GM12878 (cell line): ENCODE data around the gene RABEP1. TPM values are rescaled to one million over a fixed set of nuclear protein-coding genes. Genes with fewer than 3 reads are reported as not detected.

ENCODE experiments used
- ASH2L ChIP-seq: fragments of 300-600, 200-600 bp; sonication (generic); IDR thresholded peaks from 2 replicates; pipeline ENCODE4 v1.6.1; 2017; ENCODE audit warnings: low read depth, mild to moderate bottlenecking, borderline replicate concordance
- BMI1 ChIP-seq: fragments of 450-650 bp; IDR thresholded peaks from 2 replicates; pipeline ENCODE4 v1.6.1; 2016; ENCODE audit warnings: mild to moderate bottlenecking, moderate library complexity, borderline replicate concordance
- BRCA1 ChIP-seq: IDR thresholded peaks from 2 replicates; pipeline ENCODE4 v1.6.1; 2011; ENCODE audit warnings: low read depth, low read length, improper control_type of control experiment
- CHD4 ChIP-seq: fragments of 200-600 bp; sonication (generic); IDR thresholded peaks from 2 replicates; pipeline ENCODE4 v1.6.1; 2016; ENCODE audit warnings: mild to moderate bottlenecking
- EED ChIP-seq: sonication (generic); IDR thresholded peaks from 2 replicates; pipeline ENCODE4 v1.6.1; 2016; ENCODE audit warnings: antibody characterized with exemption, low read depth
- GABPA ChIP-seq: IDR thresholded peaks from 2 replicates; pipeline ENCODE4 v1.6.1; 2014; ENCODE audit warnings: antibody characterized with exemption, low read depth, mild to moderate bottlenecking, inconsistent platforms
- HCFC1 ChIP-seq: fragments of 150-350 bp; IDR thresholded peaks from 2 replicates; pipeline ENCODE4 v1.6.1; 2014; ENCODE audit warnings: low read length
- HDGF ChIP-seq: fragments of 450-650 bp; IDR thresholded peaks from 2 replicates; pipeline ENCODE4 v1.6.1; 2016; ENCODE audit warnings: antibody characterized with exemption
- HSF1 ChIP-seq: fragments of 150-350 bp; IDR thresholded peaks from 2 replicates; pipeline ENCODE4 v1.6.1; 2014; ENCODE audit warnings: mild to moderate bottlenecking, low read depth, low read length
- JUND ChIP-seq: IDR thresholded peaks from 2 replicates; pipeline ENCODE4 v1.6.1; 2012; ENCODE audit warnings: low read depth, mild to moderate bottlenecking, low read length, improper control_type of control experiment, moderate library complexity
- KAT2A ChIP-seq: conservative IDR thresholded peaks from 2 replicates; pipeline ENCODE4 v1.6.1; 2011; ENCODE audit warnings: low read depth, low read length; ENCODE audit not compliant: control insufficient read depth
- MTA3 ChIP-seq: IDR thresholded peaks from 2 replicates; pipeline ENCODE4 v1.6.1; 2012; ENCODE audit warnings: low read length, inconsistent platforms, borderline replicate concordance
- NFYA ChIP-seq: IDR thresholded peaks from 2 replicates; pipeline ENCODE4 v1.6.1; 2011; ENCODE audit warnings: low read depth, mild to moderate bottlenecking, low read length, improper control_type of control experiment, borderline replicate concordance
- NR2C2 ChIP-seq: IDR thresholded peaks from 2 replicates; pipeline ENCODE4 v1.6.1; 2011; ENCODE audit warnings: borderline replicate concordance, low read depth; ENCODE audit not compliant: control insufficient read depth, insufficient read length
- NRF1 ChIP-seq: conservative IDR thresholded peaks from 2 replicates; pipeline ENCODE4 v1.6.1; 2011; ENCODE audit warnings: mild to moderate bottlenecking, low read depth, low read length, improper control_type of control experiment
- PML ChIP-seq: IDR thresholded peaks from 2 replicates; pipeline ENCODE4 v1.6.1; 2012; ENCODE audit warnings: low read length, inconsistent platforms
- POLR2A ChIP-seq: IDR thresholded peaks from 2 replicates; pipeline ENCODE4 v1.6.1; 2011; ENCODE audit warnings: low read depth, mild to moderate bottlenecking, low read length
- SMAD5 ChIP-seq: IDR thresholded peaks from 2 replicates; pipeline ENCODE4 v1.6.1; 2016; ENCODE audit warnings: antibody characterized with exemption, low read depth
- SP1 ChIP-seq: IDR thresholded peaks from one replicate; pipeline ENCODE4 v1.6.1; 2011; ENCODE audit warnings: low read depth, low read length
- STAT1 ChIP-seq: fragments of 450-650 bp; conservative IDR thresholded peaks from 2 replicates; pipeline ENCODE4 v1.6.1; 2014; ENCODE audit warnings: antibody characterized with exemption, mild to moderate bottlenecking
- TCF3 ChIP-seq: IDR thresholded peaks from 2 replicates; pipeline ENCODE4 v1.6.1; 2012; ENCODE audit warnings: low read depth, mild to moderate bottlenecking, low read length, borderline replicate concordance; ENCODE audit not compliant: insufficient read depth
- YBX1 ChIP-seq: fragments of 450-650 bp; IDR thresholded peaks from 2 replicates; pipeline ENCODE4 v1.6.1; 2016; ENCODE audit warnings: antibody characterized with exemption
- YY1 ChIP-seq: IDR thresholded peaks from 2 replicates; pipeline ENCODE4 v1.6.1; 2011; ENCODE audit warnings: low read depth, mild to moderate bottlenecking, low read length
- ZBTB4 ChIP-seq: fragments of 450-650 bp; formaldehyde crosslinking; IDR thresholded peaks from 2 replicates; pipeline ENCODE4 v1.4.0; 2022; ENCODE audit warnings: mild to moderate bottlenecking, moderate library complexity
- ZNF274 ChIP-seq: IDR thresholded peaks from one replicate; pipeline ENCODE4 v1.8.0; 2011; ENCODE audit not compliant: insufficient read length, insufficient read depth
- polyA plus RNA-seq, 11 experiments: library from polyadenylated mRNA; depleted of rRNA in 4 of 11; unstranded in 6 of 11; stranded (reverse) in 5 of 11; fragments of >200 nt; fragmentation: Nextera tagmentation in 4 of 11; fragmentation: Illumina TruSeq in 1 of 11; extraction: Ambion mirVana in 4 of 11; extraction: Trizol in 1 of 11; gene quantifications; 1 replicate in 1 of 11; 2 replicates in 10 of 11; pipeline versions ENCODE4 v1.2.1 to v1.2.3, GENCODE V29; 2011 to 2016; ENCODE audit warnings: inconsistent platforms in 2 of 11, missing spikeins in 2 of 11, low read depth in 1 of 11
- total RNA-seq, 4 experiments: library from RNA; depleted of rRNA in 3 of 4; stranded (reverse); fragments of >200 nt in 3 of 4; fragmentation: Illumina TruSeq in 1 of 4; extraction: Trizol in 1 of 4; gene quantifications; 2 replicates each; pipeline versions ENCODE4 v1.2.1 to v1.2.3, GENCODE V29; 2013 to 2021
- TF ChIP-seq, protein P1 (sequence below): IDR thresholded peaks from 2 replicates; pipeline ENCODE4 v1.6.1; 2011; ENCODE audit warnings: low read depth, mild to moderate bottlenecking, low read length, moderate library complexity, borderline replicate concordance; ENCODE audit errors: extremely low read depth
- TF ChIP-seq, protein P2 (sequence below): fragments of 450-650 bp; conservative IDR thresholded peaks from 2 replicates; pipeline ENCODE4 v1.6.1; 2017; ENCODE audit warnings: mild to moderate bottlenecking, moderate library complexity

The RABEP1 gene
- total and polyA plus RNA-seq, 10 of the 15 experiments (the other 5 are each of a cell fraction or from before 2014, with no cell fraction given), result 13.4 to 71.4 (median 59.8) TPM

DNA sequence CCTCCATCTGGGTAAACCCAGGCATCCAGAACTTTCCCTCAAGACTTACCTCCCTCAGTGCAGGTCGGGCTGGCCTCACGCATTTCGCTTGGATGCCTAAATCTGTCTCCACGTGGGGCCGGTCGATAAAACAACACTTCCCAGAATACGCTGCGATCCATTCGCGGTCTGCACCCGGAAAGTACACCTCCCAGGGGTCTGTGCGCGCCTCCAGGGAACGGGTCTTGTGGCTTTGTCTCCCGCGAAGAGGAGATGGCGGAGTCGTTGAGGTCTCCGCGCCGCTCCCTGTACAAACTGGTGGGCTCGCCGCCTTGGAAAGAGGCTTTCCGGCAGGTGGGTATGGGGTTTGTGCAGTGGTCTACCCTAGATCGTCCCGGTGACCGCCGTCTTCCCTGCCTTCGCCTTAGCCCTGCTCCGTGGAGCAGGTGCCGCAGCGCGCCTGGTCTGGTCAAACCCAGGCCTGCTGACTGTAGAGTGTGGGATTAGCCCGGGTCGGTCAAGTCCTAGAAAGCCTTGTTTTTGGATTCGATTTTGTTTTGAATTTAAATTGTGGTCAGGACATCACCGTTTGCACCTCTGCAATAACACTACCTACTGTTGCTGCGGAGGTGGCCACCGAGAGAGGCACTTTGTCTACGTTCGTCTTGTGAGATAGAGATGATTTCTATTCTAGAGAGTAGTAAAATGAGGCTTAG lies 138.0 kb downstream of the RABEP1 start, which contains the start of gene RPAIN (continued):
- TF ChIP-seq TCF3, result no peak
- TF ChIP-seq HCFC1, result peak; percentile 85
- peak; percentile 73; the same call in 1 of the 2 replicates for TF ChIP-seq SMAD5
- TF ChIP-seq NFYA, result no peak
- no peak for TF ChIP-seq CHD4
- TF ChIP-seq JUND, result no peak
- no peak for TF ChIP-seq BMI1
- no peak for TF ChIP-seq BRCA1
- TF ChIP-seq STAT1, result no peak
- no peak for TF ChIP-seq GABPA
- no peak for TF ChIP-seq YBX1
- no peak for TF ChIP-seq NR2C2
- TF ChIP-seq HDGF, result no peak
- peak; percentile 84; the same call in 1 of the 2 replicates for TF ChIP-seq POLR2A
- no peak for TF ChIP-seq ZBTB4 (CRISPR knock-in tag)
- TF ChIP-seq HSF1, result peak; percentile 84
- no peak for TF ChIP-seq ASH2L
- no peak for TF ChIP-seq SP1
- peak; percentile 91 for TF ChIP-seq YY1
- TF ChIP-seq, protein P1, sequence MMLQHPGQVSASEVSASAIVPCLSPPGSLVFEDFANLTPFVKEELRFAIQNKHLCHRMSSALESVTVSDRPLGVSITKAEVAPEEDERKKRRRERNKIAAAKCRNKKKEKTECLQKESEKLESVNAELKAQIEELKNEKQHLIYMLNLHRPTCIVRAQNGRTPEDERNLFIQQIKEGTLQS, result no peak
- TF ChIP-seq NRF1, result no peak
- TF ChIP-seq KAT2A, result no peak
- peak; percentile 50; the same call in 1 of the 2 replicates for TF ChIP-seq EED
- TF ChIP-seq MTA3, result no peak
- peak; percentile 66; the same call in 1 of the 2 replicates for TF ChIP-seq PML
- TF ChIP-seq, protein P2, sequence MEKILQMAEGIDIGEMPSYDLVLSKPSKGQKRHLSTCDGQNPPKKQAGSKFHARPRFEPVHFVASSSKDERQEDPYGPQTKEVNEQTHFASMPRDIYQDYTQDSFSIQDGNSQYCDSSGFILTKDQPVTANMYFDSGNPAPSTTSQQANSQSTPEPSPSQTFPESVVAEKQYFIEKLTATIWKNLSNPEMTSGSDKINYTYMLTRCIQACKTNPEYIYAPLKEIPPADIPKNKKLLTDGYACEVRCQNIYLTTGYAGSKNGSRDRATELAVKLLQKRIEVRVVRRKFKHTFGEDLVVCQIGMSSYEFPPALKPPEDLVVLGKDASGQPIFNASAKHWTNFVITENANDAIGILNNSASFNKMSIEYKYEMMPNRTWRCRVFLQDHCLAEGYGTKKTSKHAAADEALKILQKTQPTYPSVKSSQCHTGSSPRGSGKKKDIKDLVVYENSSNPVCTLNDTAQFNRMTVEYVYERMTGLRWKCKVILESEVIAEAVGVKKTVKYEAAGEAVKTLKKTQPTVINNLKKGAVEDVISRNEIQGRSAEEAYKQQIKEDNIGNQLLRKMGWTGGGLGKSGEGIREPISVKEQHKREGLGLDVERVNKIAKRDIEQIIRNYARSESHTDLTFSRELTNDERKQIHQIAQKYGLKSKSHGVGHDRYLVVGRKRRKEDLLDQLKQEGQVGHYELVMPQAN, result peak; percentile 97
- no peak for TF ChIP-seq ZNF274
